ENCODE data around the gene POLR2I. TPM values are rescaled to one million over a fixed set of nuclear protein-coding genes. Genes with fewer than 3 reads are reported as not detected.
A peak's percentile ranks its signal among the peaks of the same experiment; 100 is the strongest.
"Not testable (repeated sequence)": the region's sequence is repeated elsewhere in the genome, so short reads cannot be mapped to it uniquely, and the experiment has no call there.

Gene POLR2I
- polyA plus RNA-seq, 3 donors: 21.2 to 73.9 (median 57.9) TPM

DNA sequence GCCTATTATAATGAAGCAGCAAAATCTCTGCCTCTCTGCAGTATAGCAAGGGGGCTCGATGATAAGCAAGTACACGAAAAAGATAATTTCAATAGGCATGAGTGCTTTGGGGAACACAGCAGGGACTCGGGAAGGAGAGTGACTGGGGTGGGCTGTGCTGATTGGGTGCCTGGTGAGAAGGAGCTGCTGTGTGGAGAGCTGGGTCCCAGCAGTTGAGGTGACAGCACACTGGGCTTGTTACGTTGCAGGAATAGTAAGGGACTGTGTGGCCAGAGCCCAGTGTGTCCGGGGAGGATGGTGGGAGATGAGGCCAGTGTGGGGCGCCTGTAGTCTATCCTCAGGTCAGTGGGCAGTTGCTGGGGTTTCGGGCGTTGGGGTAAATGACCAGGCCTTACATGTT lies 42.6 kb downstream of the POLR2I start:
- TF ChIP-seq, protein P1, sequence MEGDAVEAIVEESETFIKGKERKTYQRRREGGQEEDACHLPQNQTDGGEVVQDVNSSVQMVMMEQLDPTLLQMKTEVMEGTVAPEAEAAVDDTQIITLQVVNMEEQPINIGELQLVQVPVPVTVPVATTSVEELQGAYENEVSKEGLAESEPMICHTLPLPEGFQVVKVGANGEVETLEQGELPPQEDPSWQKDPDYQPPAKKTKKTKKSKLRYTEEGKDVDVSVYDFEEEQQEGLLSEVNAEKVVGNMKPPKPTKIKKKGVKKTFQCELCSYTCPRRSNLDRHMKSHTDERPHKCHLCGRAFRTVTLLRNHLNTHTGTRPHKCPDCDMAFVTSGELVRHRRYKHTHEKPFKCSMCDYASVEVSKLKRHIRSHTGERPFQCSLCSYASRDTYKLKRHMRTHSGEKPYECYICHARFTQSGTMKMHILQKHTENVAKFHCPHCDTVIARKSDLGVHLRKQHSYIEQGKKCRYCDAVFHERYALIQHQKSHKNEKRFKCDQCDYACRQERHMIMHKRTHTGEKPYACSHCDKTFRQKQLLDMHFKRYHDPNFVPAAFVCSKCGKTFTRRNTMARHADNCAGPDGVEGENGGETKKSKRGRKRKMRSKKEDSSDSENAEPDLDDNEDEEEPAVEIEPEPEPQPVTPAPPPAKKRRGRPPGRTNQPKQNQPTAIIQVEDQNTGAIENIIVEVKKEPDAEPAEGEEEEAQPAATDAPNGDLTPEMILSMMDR (IDR thresholded peaks at IDR 0.05): no peak
- no peak overlapping the region for H3K9ac ChIP-seq (ENCODE audit: insufficient read depth, low read length, poor library complexity, severe bottlenecking)
- H3K4me2 ChIP-seq (replicated peaks; ENCODE audit: extremely low read depth, low read length, poor library complexity, severe bottlenecking): no peak overlapping the region
- Mint-ChIP-seq H3K27ac (peak overlapping the region in 2 of 7 donors; percentile 30 to 46), H3K9me3 (peaks cover 0 to 8% (median 0%) of the 10 kb centered on the region in 7 donors), H3K27me3 (ENCODE audit: low read depth in 3 of 3) (no peaks in the 10 kb centered on the region), H3K4me1 (no peaks in the 10 kb centered on the region), H3K4me3 (no peak overlapping the region), H3K36me3 (peaks cover 49 to 80% of the 10 kb centered on the region in 2 donors)
- no peaks in the 10 kb centered on the region for H4K20me1 ChIP-seq (ENCODE audit: insufficient read depth, low read length)
- H3K4me1 ChIP-seq (ENCODE audit: control insufficient read depth in 1 of 2, insufficient read depth in 2 of 2, low read length in 2 of 2): no peaks in the 10 kb centered on the region
- H3K36me3 ChIP-seq (replicated peaks in 1 of 2; ENCODE audit: control insufficient read depth in 1 of 2, insufficient read depth in 2 of 2, low read length in 2 of 2): peaks cover 33 to 69% of the 10 kb centered on the region in 2 donors
- no peaks in the 10 kb centered on the region for H3K79me2 ChIP-seq (ENCODE audit: insufficient read depth, low read length)
- H3K4me3 ChIP-seq (replicated peaks in 1 of 3; ENCODE audit: low read depth in 2 of 3, low read length in 3 of 3): no peak overlapping the region
- peak overlapping the region in 1 of 2 donors; percentile 53 for H3K27ac ChIP-seq (ENCODE audit: low read depth in 1 of 2, low read length in 2 of 2)
- no peak for DNase-seq
- 96% methylated on average over 7 of the region's 8 CpGs for WGBS (ENCODE audit: insufficient coverage)
- intact Hi-C loops (cut with micrococcal nuclease): no loop called here
- H3K9me3 ChIP-seq (replicated peaks in 1 of 2; ENCODE audit: control insufficient read depth in 1 of 2, insufficient read depth in 1 of 2, low read length in 2 of 2): no peaks in the 10 kb centered on the region
- H2AFZ ChIP-seq (ENCODE audit: insufficient read depth, low read depth, low read length, poor library complexity, severe bottlenecking): no peak overlapping the region
- H3K27me3 ChIP-seq (ENCODE audit: control insufficient read depth in 2 of 2, insufficient read depth in 2 of 2, low read length in 2 of 2): no peaks in the 10 kb centered on the region

DNA sequence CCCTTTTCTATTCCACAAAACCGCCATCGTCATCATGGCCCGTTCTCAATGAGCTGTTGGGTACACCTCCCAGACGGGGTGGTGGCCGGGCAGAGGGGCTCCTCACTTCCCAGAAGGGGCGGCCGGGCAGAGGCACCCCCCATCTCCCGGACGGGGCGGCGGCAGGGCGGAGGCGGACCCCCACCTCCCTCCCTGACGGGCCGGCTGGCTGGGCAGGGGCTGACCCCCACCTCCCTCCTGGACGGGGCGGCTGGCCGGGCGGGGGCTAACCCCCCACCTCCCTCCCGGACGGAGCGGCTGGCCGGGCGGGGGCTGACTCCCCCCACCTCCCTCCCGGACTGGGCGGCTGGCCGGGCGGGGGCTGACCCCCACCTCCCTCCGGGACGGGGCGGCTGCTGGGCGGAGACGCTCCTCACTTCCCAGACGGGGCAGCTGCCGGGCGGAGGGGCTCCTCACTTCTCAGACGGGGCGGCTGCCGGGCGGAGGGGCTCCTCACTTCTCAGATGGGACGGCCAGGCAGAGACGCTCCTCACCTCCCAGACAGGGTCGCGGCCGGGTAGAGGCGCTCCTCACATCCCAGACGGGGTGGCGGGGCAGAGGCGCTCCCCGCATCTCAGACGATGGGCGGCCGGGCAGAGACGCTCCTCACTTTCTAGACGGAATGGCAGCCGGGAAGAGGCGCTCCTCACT lies 45.7 kb downstream of the POLR2I start:
- WGBS (ENCODE audit: insufficient coverage): 100% methylated on average over 2 of the region's 57 CpGs

More for the DNA sequence above, 45.7 kb downstream of the POLR2I start:
- DNase-seq; H3K27me3 Mint-ChIP-seq (ENCODE audit: low read depth in 3 of 3); H3K27me3 ChIP-seq (ENCODE audit: control insufficient read depth in 2 of 2, insufficient read depth in 2 of 2, low read length in 2 of 2); H2AFZ ChIP-seq (ENCODE audit: insufficient read depth, low read depth, low read length, poor library complexity, severe bottlenecking); H3K4me2 ChIP-seq (replicated peaks; ENCODE audit: extremely low read depth, low read length, poor library complexity, severe bottlenecking); H3K4me3 Mint-ChIP-seq; H3K9me3 Mint-ChIP-seq; H3K4me1 ChIP-seq (ENCODE audit: control insufficient read depth in 1 of 2, insufficient read depth in 2 of 2, low read length in 2 of 2); H3K4me1 Mint-ChIP-seq; H3K27ac Mint-ChIP-seq; intact Hi-C loops (cut with micrococcal nuclease); H3K9me3 ChIP-seq (replicated peaks in 1 of 2; ENCODE audit: control insufficient read depth in 1 of 2, insufficient read depth in 1 of 2, low read length in 2 of 2); H3K4me3 ChIP-seq (replicated peaks in 1 of 3; ENCODE audit: low read depth in 2 of 3, low read length in 3 of 3); H3K79me2 ChIP-seq (ENCODE audit: insufficient read depth, low read length); H4K20me1 ChIP-seq (ENCODE audit: insufficient read depth, low read length); H3K27ac ChIP-seq (ENCODE audit: low read depth in 1 of 2, low read length in 2 of 2); H3K9ac ChIP-seq (ENCODE audit: insufficient read depth, low read length, poor library complexity, severe bottlenecking): not testable (repeated sequence)
- peaks cover 51 to 73% of the 10 kb centered on the region in 2 donors for H3K36me3 ChIP-seq (replicated peaks in 1 of 2; ENCODE audit: control insufficient read depth in 1 of 2, insufficient read depth in 2 of 2, low read length in 2 of 2)
- H3K36me3 Mint-ChIP-seq: peaks cover 55 to 84% of the 10 kb centered on the region in 2 donors
